H1 (cell line): ENCODE measurements around the gene PRIMA1. TPM values are rescaled to one million over a fixed set of nuclear protein-coding genes. Genes with fewer than 3 reads are reported as not detected.

Source experiments
- CBX8 ChIP-seq: fragments of 300-800, 300-1000 bp; sonication (generic); IDR thresholded peaks from 2 replicates; pipeline ENCODE4 v1.7.1; 2016; ENCODE audit warnings: low read depth, low read length, borderline replicate concordance
- polyA plus RNA-seq, 7 experiments: library from polyadenylated mRNA; depleted of rRNA in 3 of 7; stranded (reverse) in 5 of 7; unstranded in 2 of 7; fragments of >200 nt in 5 of 7; fragments of 200-250 nt in 2 of 7; gene quantifications; 1 replicate in 5 of 7; 2 replicates in 1 of 7; 4 replicates in 1 of 7; pipeline versions ENCODE4 v1.2.1 to v1.2.3, GENCODE V29; 2011 to 2013; ENCODE audit warnings: missing spikeins in 2 of 7, mixed read lengths in 2 of 7
- total RNA-seq: library from RNA; stranded (reverse); fragmentation: NEBNext Ultra II Directional; extraction: Animal tissue kit (Norgen Biotek cat#: 25700); gene quantifications from 2 replicates; pipeline ENCODE4 v1.2.1, GENCODE V29; 2021

PRIMA1 gene
- total and polyA plus RNA-seq, 2 of the 8 experiments (the other 6 are each of a cell fraction or from before 2014, with no cell fraction given), result 2.8 to 4.5 TPM

DNA sequence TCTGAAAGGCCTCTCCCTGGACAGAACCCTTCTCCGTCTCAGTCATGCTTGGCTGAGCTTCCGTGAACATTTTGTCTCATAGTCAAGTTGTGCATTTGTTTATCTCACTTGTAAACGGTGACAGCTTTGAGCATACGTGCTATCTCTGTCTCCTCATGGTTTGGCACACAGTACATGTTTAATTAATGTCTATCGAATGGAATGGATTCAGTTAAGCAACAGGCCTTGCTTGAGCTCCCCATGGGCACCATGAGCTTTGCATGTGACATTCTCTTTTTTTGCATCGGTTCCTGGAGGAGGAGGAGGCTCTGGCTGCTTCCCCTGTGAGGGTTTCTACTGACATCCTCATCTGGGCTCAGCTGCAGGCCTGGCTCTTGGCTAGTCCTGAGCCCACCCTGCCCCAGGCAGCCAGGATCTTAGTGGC lies 80.0 kb downstream of the PRIMA1 start (continued):
- TF ChIP-seq CBX8, result no peak
